GM19455 (cell line): ENCODE measurements around the gene BMF.
"Not testable (repeated sequence)": the region's sequence is repeated elsewhere in the genome, so short reads cannot be mapped to it uniquely, and the experiment has no call there.

Experiments used
- ATAC-seq: cut with Tn5 transposase; IDR thresholded peaks from one replicate; pipeline ENCODE4 v1.9.1; 2021; ENCODE audit not compliant: unreplicated experiment

The BMF gene

GRCh38 chr15:40128766-40129660 lies 20.3 kb upstream of the BMF start:
- no peak for ATAC-seq

- no peak for ATAC-seq
Measured at GRCh38 chr15:40125950-40126349, 17.3 kb upstream of the BMF start.

- ATAC-seq = not testable (repeated sequence)
Measured at GRCh38 chr15:40124807-40125285, 16.2 kb upstream of the BMF start.

- not testable (repeated sequence) for ATAC-seq
Measured at GRCh38 chr15:40124333-40124732, 15.7 kb upstream of the BMF start.

GRCh38 chr15:40123863-40124262 lies 15.2 kb upstream of the BMF start:
- not testable (repeated sequence) for ATAC-seq

- ATAC-seq = not testable (repeated sequence)
Measured at GRCh38 chr15:40122989-40123388, 14.3 kb upstream of the BMF start.

GRCh38 chr15:40121911-40122638 lies 13.4 kb upstream of the BMF start:
- no peak for ATAC-seq

- no peak for ATAC-seq
Measured at GRCh38 chr15:40118473-40118872, 9.8 kb upstream of the BMF start.

GRCh38 chr15:40115670-40116093 lies 7.0 kb upstream of the BMF start:
- ATAC-seq = peak; percentile 91

GRCh38 chr15:40115106-40115505 lies 6.4 kb upstream of the BMF start:
- not testable (repeated sequence) for ATAC-seq

GRCh38 chr15:40114218-40114617 lies 5.5 kb upstream of the BMF start:
- ATAC-seq = no peak

- no peak for ATAC-seq
Measured at GRCh38 chr15:40112789-40113188, 4.1 kb upstream of the BMF start.

GRCh38 chr15:40111888-40112287 lies 3.2 kb upstream of the BMF start:
- ATAC-seq = no peak

- ATAC-seq = no peak
Measured at GRCh38 chr15:40110866-40111550, 2.3 kb upstream of the BMF start.

- ATAC-seq = no peak
Measured at GRCh38 chr15:40108061-40108854, 421 bp downstream of the BMF start.

- ATAC-seq = no peak
Measured at GRCh38 chr15:40106203-40107161, 2.2 kb downstream of the BMF start.

- ATAC-seq = no peak
Measured at GRCh38 chr15:40105517-40106202, 3.0 kb downstream of the BMF start.

- ATAC-seq = peak; percentile 39
Measured at GRCh38 chr15:40104865-40105516, 3.7 kb downstream of the BMF start.
